Adrenal gland (tissue), 5 donors: ENCODE data around the gene HHAT.

Experiments used
- CTCF ChIP-seq, 6 experiments: fragments of 450-650 bp in 4 of 6; fragments of 200-600 bp in 2 of 6; sonication (generic) in 1 of 6; IDR thresholded peaks; 1 replicate in 5 of 6; 2 replicates in 1 of 6; pipeline versions ENCODE4 v1.5.1 to v1.8.0; 2016 to 2021; ENCODE audit warnings: antibody characterized with exemption in 6 of 6, mild to moderate bottlenecking in 2 of 6, moderate library complexity in 1 of 6
- POLR2A ChIP-seq, 2 donors: fragments of 450-650 bp; IDR thresholded peaks; one replicate each; pipeline ENCODE4 v1.6.1; 2017; ENCODE audit warnings: antibody characterized with exemption in 2 of 2, mild to moderate bottlenecking in 2 of 2, moderate library complexity in 1 of 2
- donor health status: DM: no; HTN: no; CAD: no.

- TF ChIP-seq POLR2A (IDR thresholded peaks at IDR 0.05) (no peak), CTCF (IDR thresholded peaks at IDR 0.05) (no peak)
These were observed 33.5 kb upstream of the HHAT start for GRCh38 chr1:210294999-210295745.
